OCI-LY3 (cell line): ENCODE data around the gene ME3.

Experiments used
- H2AFZ ChIP-seq: fragments of 200-600, 300-600 bp; shearing (Covaris generic); 2 replicates; pipeline ENCODE4 v1.6.0; 2014; ENCODE audit warnings: antibody characterized with exemption, low read depth, low read length
- H3K27ac ChIP-seq: fragments of 200-600, 300-600 bp; sonication (generic); 2 replicates; pipeline ENCODE4 v1.5.1; 2014; ENCODE audit warnings: mild to moderate bottlenecking, low read length, moderate library complexity, mixed read lengths
- H3K27me3 ChIP-seq: fragments of 200-600, 300-600 bp; sonication (generic); 2 replicates; pipeline ENCODE4 v1.6.1; 2014; ENCODE audit warnings: low read depth, low read length, mixed read lengths
- H3K36me3 ChIP-seq: fragments of 200-600, 300-600 bp; sonication (generic); replicated peaks from 2 replicates; pipeline ENCODE3; 2014; ENCODE audit warnings: low read depth, low read length, mixed read lengths
- H3K4me1 ChIP-seq: fragments of 300-600, 200-600 bp; sonication (generic); 2 replicates; pipeline ENCODE4 v1.6.1; 2014; ENCODE audit warnings: low read length, mixed read lengths
- H3K4me2 ChIP-seq: fragments of 200-600, 300-600 bp; sonication (generic); 2 replicates; pipeline ENCODE4 v1.6.1; 2014; ENCODE audit warnings: low read length, mixed read lengths
- H3K4me3 ChIP-seq: fragments of 300-600, 200-600 bp; sonication (generic); 2 replicates; pipeline ENCODE4 v1.5.1; 2014; ENCODE audit warnings: antibody characterized with exemption, mild to moderate bottlenecking, low read length, moderate library complexity
- H3K79me2 ChIP-seq: fragments of 300-600, 200-600 bp; shearing (Covaris generic); 2 replicates; pipeline ENCODE4 v1.6.1; 2014; ENCODE audit warnings: mild to moderate bottlenecking, low read length, mixed read lengths
- H3K9ac ChIP-seq: fragments of 300-600, 200-600 bp; shearing (Covaris generic); 2 replicates; pipeline ENCODE4 v1.6.0; 2014; ENCODE audit warnings: mild to moderate bottlenecking, low read length, moderate library complexity
- H3K9me3 ChIP-seq: fragments of 200-600, 300-600 bp; shearing (Covaris generic); 2 replicates; pipeline ENCODE4 v1.6.1; 2014; ENCODE audit warnings: low read length, mixed read lengths; ENCODE audit not compliant: insufficient read depth
- H4K20me1 ChIP-seq: fragments of 200-600, 300-600 bp; sonication (generic); 2 replicates; pipeline ENCODE4 v1.6.1; 2016; ENCODE audit warnings: low read length, mixed read lengths; ENCODE audit not compliant: insufficient read depth
- EZH2phosphoT487 ChIP-seq: fragments of 200-600 bp; shearing (Covaris generic); IDR thresholded peaks from 2 replicates; pipeline ENCODE4 v1.6.1; 2018; ENCODE audit warnings: antibody characterized with exemption, mixed run types, low read depth
- TF ChIP-seq, protein P1 (sequence below): fragments of 200-600, 300-600 bp; sonication (generic); IDR thresholded peaks from 2 replicates; pipeline ENCODE4 v1.5.1; 2014; ENCODE audit warnings: antibody characterized with exemption, low read length, low read depth

ME3 gene

DNA sequence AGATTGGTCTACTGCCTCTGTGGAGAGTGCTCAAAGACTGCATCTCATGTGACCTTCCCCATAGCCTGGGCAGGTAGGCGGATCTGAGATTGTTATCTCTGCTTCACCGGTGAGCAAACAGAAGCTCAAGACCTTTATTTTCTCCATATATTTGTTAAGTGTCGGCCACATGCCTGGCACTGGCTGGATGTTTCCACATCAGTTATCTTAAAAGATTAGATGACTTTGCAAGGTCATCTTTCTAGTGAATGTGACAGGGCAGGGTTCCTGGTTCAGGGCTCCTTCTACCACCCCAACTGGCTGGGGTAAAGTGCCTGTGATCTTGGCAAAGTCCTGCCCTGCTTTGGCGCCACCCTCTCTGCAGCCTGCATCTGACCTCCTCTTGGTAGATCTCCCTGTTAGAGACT lies 172.7 kb downstream of the ME3 start:
- peaks cover 14% of the 10 kb centered on the region for H3K27me3 ChIP-seq
- H2AFZ ChIP-seq: no peak overlapping the region
- no peak overlapping the region for H3K4me2 ChIP-seq
- H3K79me2 ChIP-seq: no peaks in the 10 kb centered on the region
- TF ChIP-seq, protein P1, sequence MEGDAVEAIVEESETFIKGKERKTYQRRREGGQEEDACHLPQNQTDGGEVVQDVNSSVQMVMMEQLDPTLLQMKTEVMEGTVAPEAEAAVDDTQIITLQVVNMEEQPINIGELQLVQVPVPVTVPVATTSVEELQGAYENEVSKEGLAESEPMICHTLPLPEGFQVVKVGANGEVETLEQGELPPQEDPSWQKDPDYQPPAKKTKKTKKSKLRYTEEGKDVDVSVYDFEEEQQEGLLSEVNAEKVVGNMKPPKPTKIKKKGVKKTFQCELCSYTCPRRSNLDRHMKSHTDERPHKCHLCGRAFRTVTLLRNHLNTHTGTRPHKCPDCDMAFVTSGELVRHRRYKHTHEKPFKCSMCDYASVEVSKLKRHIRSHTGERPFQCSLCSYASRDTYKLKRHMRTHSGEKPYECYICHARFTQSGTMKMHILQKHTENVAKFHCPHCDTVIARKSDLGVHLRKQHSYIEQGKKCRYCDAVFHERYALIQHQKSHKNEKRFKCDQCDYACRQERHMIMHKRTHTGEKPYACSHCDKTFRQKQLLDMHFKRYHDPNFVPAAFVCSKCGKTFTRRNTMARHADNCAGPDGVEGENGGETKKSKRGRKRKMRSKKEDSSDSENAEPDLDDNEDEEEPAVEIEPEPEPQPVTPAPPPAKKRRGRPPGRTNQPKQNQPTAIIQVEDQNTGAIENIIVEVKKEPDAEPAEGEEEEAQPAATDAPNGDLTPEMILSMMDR: no peak
- no peak for TF ChIP-seq EZH2phosphoT487
- H3K36me3 ChIP-seq: no peaks in the 10 kb centered on the region
- no peak overlapping the region for H3K9ac ChIP-seq
- no peak overlapping the region for H3K27ac ChIP-seq
- peaks cover 12% of the 10 kb centered on the region for H3K4me1 ChIP-seq
- H3K9me3 ChIP-seq: no peaks in the 10 kb centered on the region
- no peaks in the 10 kb centered on the region for H4K20me1 ChIP-seq
- no peak overlapping the region for H3K4me3 ChIP-seq

DNA sequence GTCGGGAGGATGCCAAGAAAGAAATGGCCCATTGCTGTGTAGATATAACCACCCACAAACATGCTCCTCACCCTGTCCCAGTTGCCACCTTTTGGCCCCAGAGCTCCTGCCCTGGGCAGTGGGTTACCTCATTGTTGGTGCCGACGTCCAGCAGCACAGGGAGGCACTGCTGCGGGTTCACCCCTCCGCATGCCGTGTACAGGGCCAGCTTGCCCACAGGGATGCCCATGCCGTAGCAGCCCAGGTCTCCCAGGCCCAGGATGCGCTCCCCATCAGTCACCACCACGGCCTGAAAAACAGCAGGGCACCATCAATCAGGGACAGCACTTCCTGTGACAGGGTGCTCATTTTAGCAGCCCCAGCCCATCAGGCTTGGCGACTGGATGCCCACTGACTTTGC lies 174.6 kb downstream of the ME3 start:
- Histone ChIP-seq H4K20me1 (no peaks in the 10 kb centered on the region), H3K36me3 (no peaks in the 10 kb centered on the region), H3K4me2 (no peak overlapping the region), H2AFZ (no peak overlapping the region), H3K4me3 (no peak overlapping the region), H3K79me2 (no peaks in the 10 kb centered on the region), H3K9me3 (no peaks in the 10 kb centered on the region), H3K9ac (no peak overlapping the region), H3K4me1 (peaks cover 4% of the 10 kb centered on the region), H3K27ac (no peak overlapping the region), H3K27me3 (peaks cover 14% of the 10 kb centered on the region)
- TF ChIP-seq, protein P1: no peak
- TF ChIP-seq EZH2phosphoT487: no peak

DNA sequence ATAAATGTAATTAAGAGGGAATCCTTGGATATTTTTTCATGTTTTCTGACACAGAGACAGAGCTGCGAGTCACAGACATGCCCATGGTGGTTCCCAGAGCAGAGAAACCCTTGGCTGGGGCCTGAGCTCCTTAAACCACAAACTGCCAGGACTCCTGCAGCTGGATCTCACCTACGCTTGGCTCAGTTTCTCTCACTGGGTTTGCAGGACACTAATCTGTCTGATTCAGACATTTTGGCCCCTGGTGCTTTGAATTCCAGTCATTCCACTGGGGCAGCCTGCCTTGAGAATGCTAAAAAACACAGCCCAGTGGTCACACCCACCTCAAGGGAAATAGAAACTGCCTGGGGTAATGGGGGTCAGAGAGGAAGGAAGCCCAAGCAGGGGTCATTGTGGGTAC lies 175.1 kb downstream of the ME3 start:
- TF ChIP-seq EZH2phosphoT487: no peak
- TF ChIP-seq, protein P1: no peak
- Histone ChIP-seq H3K27ac (no peak overlapping the region), H3K27me3 (peaks cover 14% of the 10 kb centered on the region), H3K9me3 (no peaks in the 10 kb centered on the region), H3K4me1 (no peaks in the 10 kb centered on the region; the same call in 1 of the 2 replicates), H3K9ac (no peak overlapping the region), H3K4me3 (no peak overlapping the region), H2AFZ (no peak overlapping the region), H3K36me3 (no peaks in the 10 kb centered on the region), H3K79me2 (no peaks in the 10 kb centered on the region), H4K20me1 (no peaks in the 10 kb centered on the region), H3K4me2 (no peak overlapping the region)

DNA sequence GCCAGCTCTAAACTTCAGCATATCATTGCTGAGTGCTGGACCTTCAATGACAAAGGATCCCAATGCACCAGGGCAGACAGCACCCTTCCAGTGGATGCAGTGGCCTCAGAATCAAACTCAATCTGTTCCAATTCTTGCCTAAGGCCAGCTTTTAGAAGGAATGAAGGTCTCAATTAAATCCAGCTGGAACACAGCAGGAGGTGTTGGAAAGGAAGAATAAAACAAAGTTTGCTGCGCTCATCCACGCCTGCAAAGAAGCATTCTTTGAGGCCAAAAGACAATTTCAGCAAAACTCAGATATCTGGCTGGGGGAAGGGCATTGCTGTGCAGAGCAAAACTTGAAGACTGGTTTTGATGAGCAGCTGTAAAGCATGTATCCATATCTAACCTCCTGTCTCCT lies 177.1 kb downstream of the ME3 start:
- no peaks in the 10 kb centered on the region for H4K20me1 ChIP-seq
- TF ChIP-seq, protein P1: no peak
- no peak for TF ChIP-seq EZH2phosphoT487
- no peaks in the 10 kb centered on the region for H3K9me3 ChIP-seq
- H3K4me3 ChIP-seq: no peak overlapping the region
- H3K4me2 ChIP-seq: no peak overlapping the region
- H3K9ac ChIP-seq: no peak overlapping the region
- no peak overlapping the region for H3K27ac ChIP-seq
- no peaks in the 10 kb centered on the region for H3K4me1 ChIP-seq
- no peaks in the 10 kb centered on the region for H3K79me2 ChIP-seq
- peaks cover 11% of the 10 kb centered on the region for H3K27me3 ChIP-seq
- H3K36me3 ChIP-seq: no peaks in the 10 kb centered on the region
- no peak overlapping the region for H2AFZ ChIP-seq
